GM12873 (cell line): ENCODE data around the gene HMCN2.

ENCODE experiments used
- CTCF ChIP-seq: IDR thresholded peaks from 2 replicates; pipeline ENCODE4 v1.5.1; 2012; ENCODE audit warnings: low read depth, mild to moderate bottlenecking, moderate library complexity, low read length, control low read depth; ENCODE audit not compliant: insufficient read depth; ENCODE audit errors: missing control alignments

The HMCN2 gene

GRCh38 chr9:130354378-130354777 is 88.8 kb downstream of the HMCN2 start:
- no peak for TF ChIP-seq CTCF

GRCh38 chr9:130354806-130355205 is 89.2 kb downstream of the HMCN2 start:
- no peak for TF ChIP-seq CTCF

GRCh38 chr9:130356033-130356432 is 90.5 kb downstream of the HMCN2 start:
- no peak for TF ChIP-seq CTCF

GRCh38 chr9:130356877-130357584 is 91.5 kb downstream of the HMCN2 start:
- no peak for TF ChIP-seq CTCF

GRCh38 chr9:130358928-130359327 is 93.4 kb downstream of the HMCN2 start:
- no peak for TF ChIP-seq CTCF

GRCh38 chr9:130359819-130360218 is 94.3 kb downstream of the HMCN2 start:
- TF ChIP-seq CTCF: no peak

GRCh38 chr9:130360672-130361071 is 95.1 kb downstream of the HMCN2 start:
- TF ChIP-seq CTCF: no peak
